Cardiac fibroblast (primary cell): ENCODE results near the gene NNAT.

Source experiments
- DNase-seq, 2 donors: peaks; one replicate each; pipeline versions ENCODE4 v3.0.0 to v3.0.0-alpha.2; 2010; ENCODE audit warnings: low read depth in 2 of 2
- H3K4me3 ChIP-seq, 2 donors: replicated peaks in 1 of 2; 1 replicate in 1 of 2; 2 replicates in 1 of 2; pipeline ENCODE4 v1.5.1; 2011; ENCODE audit warnings: low read depth in 2 of 2, low read length in 2 of 2, mild to moderate bottlenecking in 2 of 2, moderate library complexity in 1 of 2
- CTCF ChIP-seq: IDR thresholded peaks from one replicate; pipeline ENCODE4 v1.5.1; 2011; ENCODE audit warnings: low read depth, mild to moderate bottlenecking, low read length, inconsistent platforms

Gene NNAT

GRCh38 chr20:37562695-37563480 is 41.8 kb downstream of the NNAT start:
- no peak overlapping the region for H3K4me3 ChIP-seq
- no peak for TF ChIP-seq CTCF
- DNase-seq: no peak

GRCh38 chr20:37564016-37564387 is 43.0 kb downstream of the NNAT start:
- DNase-seq: no peak

GRCh38 chr20:37564388-37565133 is 43.5 kb downstream of the NNAT start:
- no peak overlapping the region for H3K4me3 ChIP-seq
- peak; percentile 22 to 26 for DNase-seq
- peak; percentile 81 for TF ChIP-seq CTCF

More at GRCh38 chr20:37564016-37564387, 43.0 kb downstream of the NNAT start:
- no peak for TF ChIP-seq CTCF
- H3K4me3 ChIP-seq: no peak overlapping the region

GRCh38 chr20:37565134-37565811 is 44.2 kb downstream of the NNAT start:
- no peak for TF ChIP-seq CTCF
- no peak overlapping the region for H3K4me3 ChIP-seq
- DNase-seq: no peak

GRCh38 chr20:37566590-37567330 is 45.7 kb downstream of the NNAT start:
- no peak for DNase-seq
- no peak overlapping the region for H3K4me3 ChIP-seq
- TF ChIP-seq CTCF: no peak

GRCh38 chr20:37567331-37567665 is 46.2 kb downstream of the NNAT start:
- TF ChIP-seq CTCF: no peak
- DNase-seq: no peak
- no peak overlapping the region for H3K4me3 ChIP-seq
